HG03060 (cell line): ENCODE results near the gene CNN2.

Experiments used
- ATAC-seq: cut with Tn5 transposase; IDR thresholded peaks from one replicate; pipeline ENCODE4 v1.9.1; 2021; ENCODE audit warnings: low read depth, moderate number of reproducible peaks; ENCODE audit not compliant: unreplicated experiment

Gene CNN2

DNA sequence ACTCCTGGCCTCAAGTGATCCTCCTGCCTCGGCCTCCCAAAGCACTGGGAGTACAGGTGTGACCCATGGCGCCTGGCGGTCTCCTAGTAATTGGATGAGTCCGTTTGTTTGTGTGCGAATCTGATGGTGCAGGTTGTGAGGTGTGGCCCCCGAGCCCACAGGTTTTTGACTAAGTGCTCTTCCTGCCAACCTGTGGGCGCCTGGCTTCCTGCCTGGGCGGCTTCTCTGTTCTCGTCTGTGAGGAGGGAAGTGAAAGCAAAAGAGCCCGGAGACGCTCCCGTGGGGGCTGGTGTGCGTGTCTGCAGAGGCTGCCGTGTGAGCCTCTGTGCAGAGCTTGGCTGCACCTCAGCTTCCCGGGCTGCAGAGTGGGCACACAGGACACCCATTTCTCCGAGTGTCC, 50.5 kb downstream of the CNN2 start:
- ATAC-seq = peak; percentile 40

DNA sequence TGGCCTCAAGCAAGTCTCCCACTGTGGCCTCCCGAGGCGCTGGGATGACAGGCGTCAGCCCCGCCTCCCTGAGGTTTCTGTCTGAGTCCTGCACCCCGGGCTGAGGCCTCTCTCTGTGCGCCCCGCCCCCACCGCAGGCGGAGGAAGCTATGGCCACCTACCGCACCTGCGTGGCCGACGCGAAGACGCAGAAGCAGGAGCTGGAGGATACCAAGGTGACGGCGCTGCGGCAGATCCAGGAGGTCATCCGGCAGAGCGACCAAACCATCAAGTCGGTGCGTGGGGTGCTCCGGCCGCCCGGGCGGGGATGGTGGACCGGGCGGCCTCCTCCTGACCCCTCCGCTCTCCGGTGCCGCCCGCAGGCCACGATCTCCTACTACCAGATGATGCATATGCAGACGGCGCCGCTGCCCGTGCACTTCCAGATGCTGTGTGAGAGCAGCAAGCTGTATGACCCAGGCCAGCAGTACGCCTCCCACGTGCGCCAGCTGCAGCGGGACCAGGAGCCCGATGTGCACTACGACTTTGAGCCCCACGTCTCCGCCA, 53.2 kb downstream of the CNN2 start:
- no peak for ATAC-seq

DNA sequence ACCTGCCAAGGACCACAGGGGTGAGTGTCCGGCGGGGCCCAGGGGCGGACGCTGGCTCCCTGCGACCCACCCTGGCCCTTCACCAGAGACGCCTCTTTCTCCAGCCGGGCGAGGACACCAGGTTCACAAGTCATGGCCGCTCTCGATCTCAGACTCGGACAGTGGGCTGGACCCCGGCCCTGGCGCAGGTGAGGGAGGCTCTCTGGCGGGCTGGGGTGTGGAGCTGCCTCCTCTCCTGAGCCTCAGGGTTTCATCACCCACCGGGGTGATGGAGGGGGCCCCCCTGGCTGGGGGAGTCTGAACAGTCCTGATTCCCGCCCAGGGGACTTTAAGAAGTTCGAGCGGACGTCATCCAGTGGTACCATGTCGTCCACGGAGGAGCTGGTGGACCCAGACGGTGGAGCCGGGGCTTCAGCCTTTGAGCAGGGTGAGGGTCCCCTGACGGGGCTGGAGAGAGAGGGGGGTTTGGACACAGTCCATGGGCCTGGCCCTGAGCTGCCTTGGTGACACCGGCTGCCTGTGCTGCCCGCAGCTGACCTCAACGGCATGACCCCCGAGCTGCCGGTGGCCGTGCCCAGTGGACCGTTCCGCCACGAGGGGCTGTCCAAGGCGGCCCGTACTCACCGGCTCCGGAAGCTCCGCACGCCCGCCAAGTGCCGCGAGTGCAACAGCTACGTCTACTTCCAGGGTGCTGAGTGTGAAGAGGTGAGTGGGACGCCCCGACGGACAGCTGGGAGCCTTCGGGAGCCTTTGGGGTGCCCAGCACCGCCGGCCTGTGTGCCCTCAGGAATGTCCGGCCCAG, 54.2 kb downstream of the CNN2 start:
- no peak for ATAC-seq

GRCh38 chr19:1081301-1082164, 55.1 kb downstream of the CNN2 start:
- ATAC-seq = no peak

DNA sequence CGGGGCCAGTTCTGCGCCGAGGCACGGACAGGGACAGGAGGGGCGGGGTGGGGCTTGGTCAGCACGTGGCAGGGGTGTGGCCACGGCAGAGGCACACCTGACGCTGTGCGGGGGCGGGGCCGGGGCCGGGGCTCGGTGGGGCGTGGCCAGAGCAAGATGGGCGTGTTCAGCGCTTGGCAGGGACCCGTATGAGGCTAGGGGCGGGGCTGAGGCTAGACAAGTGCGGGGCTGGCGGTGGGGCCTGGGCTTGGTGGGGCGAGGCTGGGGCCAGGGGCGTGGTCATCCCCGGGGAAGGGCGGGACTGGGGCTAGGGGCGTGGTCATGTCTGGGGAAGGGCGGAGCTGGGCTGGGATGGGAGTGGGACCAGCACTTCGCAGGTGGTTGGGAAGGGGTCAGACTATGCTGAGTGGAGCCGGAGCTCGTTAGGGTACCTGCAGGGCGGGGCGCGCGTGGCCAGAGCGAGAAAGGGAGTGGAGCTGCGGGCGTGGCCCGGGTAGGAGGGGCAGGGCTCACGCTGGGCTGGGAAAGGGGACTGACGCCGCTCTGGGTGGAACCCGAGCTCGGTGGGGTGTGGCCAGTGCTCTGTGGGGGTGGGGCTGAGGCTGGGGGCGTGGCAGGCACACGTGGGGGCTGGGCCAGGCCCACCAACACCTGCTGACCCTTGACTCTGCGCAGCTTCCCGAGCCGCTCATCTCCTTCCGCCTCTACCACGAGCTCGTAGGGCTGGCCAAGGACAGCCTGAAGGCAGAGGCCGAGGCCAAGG, 55.9 kb downstream of the CNN2 start:
- no peak for ATAC-seq

GRCh38 chr19:1082928-1083816, 56.8 kb downstream of the CNN2 start:
- no peak for ATAC-seq

DNA sequence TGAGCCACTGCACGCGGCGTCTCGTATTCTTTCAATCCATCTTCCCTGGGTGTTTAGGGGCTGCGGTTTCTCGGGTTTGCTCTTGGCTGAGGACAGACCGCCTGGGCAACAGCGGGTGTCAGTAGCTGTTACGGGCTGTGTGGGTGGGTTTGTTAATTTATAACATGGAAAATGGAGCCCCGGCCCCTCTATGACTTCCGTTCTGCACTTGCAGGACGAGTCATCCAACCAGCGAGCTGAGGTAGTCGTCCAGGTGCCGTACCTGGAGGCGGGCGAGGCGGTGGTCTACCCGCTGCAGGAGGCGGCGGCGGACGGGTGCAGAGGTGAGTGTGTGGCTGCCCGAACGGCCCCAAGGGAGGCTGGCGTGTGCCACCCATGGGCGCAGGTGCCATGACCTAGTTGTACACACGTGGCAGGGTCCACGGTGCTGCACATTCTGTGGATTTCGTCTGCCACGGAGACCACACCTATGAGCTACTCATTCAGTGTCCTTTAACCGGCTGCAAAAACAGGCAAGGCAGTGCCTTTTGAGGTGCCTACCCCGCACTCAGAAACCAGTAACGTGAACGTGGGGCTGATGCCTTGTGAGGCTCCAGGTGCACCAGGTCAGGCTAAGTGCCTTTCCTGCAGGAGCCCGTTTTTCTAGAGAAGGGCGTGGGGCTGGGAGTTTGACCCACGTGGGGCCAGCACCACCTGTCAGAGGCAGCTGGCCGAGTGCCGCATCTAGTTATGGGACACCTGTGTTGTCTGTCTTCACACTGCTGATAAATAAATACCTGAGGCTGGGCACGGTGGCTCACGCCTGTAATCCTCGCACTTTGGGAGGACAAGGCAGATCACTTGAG, 57.8 kb downstream of the CNN2 start:
- ATAC-seq = no peak

DNA sequence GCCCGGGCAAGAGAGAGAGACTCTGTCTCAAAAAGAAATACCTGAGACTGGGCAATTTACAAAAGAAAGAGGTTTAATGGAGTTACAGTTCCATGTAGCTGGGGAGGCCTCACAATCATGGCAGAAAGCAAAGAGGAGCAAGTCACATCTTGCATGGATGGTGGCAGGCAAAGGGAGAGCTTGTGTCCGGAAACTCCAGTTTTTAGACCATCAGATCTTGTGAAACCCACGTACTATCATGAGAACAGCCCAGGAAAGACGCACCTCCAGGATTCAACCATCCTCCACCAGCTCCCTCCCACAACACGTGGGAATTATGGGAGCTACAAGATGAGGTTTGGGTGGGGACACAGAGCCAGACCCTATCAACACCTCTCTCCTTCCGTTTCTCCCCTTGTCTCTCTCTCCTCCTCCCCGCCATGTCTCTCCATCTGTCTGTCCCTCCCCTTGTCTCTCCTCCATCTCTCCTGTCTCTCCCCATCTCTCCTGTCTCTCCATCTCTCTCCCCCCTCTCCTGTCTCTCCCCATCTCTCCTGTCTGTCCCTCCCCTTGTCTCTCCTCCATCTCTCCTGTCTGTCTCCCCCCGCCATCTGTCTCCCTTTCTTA, 58.7 kb downstream of the CNN2 start:
- ATAC-seq = no peak

- no peak for ATAC-seq
Observed at GRCh38 chr19:1085676-1086442, 59.5 kb downstream of the CNN2 start.

- ATAC-seq = no peak
Observed at GRCh38 chr19:1086613-1087012, 60.2 kb downstream of the CNN2 start.

DNA sequence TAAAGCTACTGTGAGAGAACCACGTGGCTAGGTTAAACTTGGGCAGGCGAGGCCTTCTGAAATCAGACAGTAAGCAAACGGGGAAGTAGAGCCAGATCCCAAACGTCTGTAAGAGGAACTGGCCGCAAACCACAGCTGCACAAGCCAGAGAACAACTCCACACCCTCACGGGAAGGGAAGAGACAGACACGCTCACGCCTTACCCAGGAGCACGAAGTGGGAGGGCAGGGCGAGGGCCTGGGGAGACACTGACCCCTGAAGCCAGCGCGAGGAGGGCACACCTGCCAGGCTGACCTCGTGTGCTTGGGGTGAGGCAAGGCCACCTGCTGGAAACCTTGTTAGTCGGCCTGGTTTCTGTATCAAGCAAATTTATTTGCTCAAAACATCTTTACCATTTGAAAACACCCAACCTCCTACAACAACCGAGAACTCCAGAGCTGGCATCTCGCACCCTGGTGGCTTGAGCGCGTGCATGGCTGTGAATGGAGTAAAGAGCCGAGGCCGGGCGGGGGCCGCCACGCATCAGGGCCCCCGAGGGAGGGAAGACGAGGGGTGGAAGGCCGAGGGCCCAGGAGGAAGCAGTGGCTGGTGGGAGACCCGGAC, 61.5 kb downstream of the CNN2 start:
- no peak for ATAC-seq

- ATAC-seq = no peak
Observed at GRCh38 chr19:1088416-1089010, 62.1 kb downstream of the CNN2 start.
